ENCODE measurements around the gene NAGK. TPM values are rescaled to one million over a fixed set of nuclear protein-coding genes. Genes with fewer than 3 reads are reported as not detected.
A peak's percentile ranks its signal among the peaks of the same experiment; 100 is the strongest.

NAGK gene
- total and polyA plus RNA-seq, 7 donors: 36.3 to 93.1 (median 72.8) TPM

DNA sequence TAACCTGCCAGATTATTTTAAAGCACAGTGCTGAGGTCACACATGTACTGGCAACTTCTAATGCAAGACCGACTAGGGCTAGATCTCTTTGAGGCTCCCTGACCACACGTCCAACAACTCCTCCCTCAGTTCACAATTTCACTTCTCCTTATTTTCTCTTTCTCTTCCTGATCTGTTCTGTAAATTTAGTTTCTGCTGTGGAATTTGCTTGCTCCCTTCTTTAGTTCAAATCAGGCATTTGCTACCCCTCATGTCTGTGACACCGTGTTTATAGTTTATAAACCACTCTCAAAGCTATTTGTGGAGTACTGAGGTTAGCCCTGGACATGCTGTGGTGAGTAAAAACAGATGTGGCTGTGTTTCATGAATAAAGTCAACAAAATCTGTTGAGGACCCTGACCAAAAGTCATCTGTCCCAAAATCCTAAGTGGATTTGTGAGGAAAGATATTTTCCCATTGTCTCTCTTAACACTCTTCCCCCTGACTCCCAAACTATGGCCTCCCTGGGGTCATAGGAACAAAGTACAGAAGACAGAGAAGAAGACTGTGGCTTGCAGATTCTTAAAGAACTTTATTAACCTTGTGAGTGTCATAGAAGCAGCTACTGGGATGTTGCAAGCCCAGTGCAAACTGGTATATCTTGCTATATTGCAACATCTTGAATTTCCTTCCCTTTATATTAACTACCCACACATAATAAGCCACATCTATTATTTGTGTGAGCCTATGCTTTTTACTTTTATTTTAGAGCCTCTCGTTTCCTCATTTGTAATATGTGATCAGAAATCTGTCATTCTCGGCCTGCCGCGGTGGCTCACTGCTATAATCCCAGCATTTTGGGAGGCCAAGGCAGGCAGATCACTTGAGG lies 3.5 kb upstream of the NAGK start:
- intact Hi-C loops (cut with DNase I): loop anchor here (5.0 kb wide), 1 partner anchor 88 kb away; the partner anchor contains the start of gene ANKRD53

DNA sequence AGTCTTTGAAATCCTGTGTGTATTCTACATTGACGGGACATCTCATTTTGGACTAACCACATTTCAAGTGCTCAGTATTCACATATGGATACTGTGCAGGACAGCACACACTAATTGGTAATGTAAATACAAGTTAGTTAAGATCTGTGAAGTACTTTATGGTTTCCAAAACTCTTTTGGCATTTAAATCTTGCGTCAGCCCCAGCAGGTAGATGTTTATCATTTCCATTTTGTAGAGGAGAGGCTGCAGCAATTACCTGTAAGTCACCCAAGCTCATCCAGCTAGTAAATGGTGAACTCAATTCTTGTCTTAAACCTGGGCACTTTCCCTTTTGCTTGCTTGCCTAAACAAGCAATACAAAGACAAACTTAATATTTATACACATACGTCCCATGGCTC lies 1.6 kb upstream of the NAGK start:
- intact Hi-C loops (cut with DNase I): loop anchor here (5.0 kb wide), 1 partner anchor 90 kb away; the partner anchor contains the start of gene ANKRD53
- H3K36me3 ChIP-seq: peaks cover 0 to 6% (median 0%) of the 10 kb centered on the region in 4 donors
- WGBS, 2 donors: 84 to 93% methylated on average over 3 of the region's 3 CpGs
- no peaks in the 10 kb centered on the region for H3K27me3 ChIP-seq
- peak overlapping the region in 2 of 4 donors; percentile 94 for H3K27ac ChIP-seq
- peaks cover 0 to 37% (median 33%) of the 10 kb centered on the region in 4 donors for H3K4me1 ChIP-seq
- peak; percentile 2 for DNase-seq
- no peaks in the 10 kb centered on the region for H3K9me3 ChIP-seq
- no peak overlapping the region for H3K4me3 ChIP-seq
- TF ChIP-seq EP300 (IDR thresholded peaks at IDR 0.05): no peak
- no peak for TF ChIP-seq POLR2AphosphoS5 (IDR thresholded peaks at IDR 0.05)
- no peak for TF ChIP-seq POLR2A (IDR thresholded peaks at IDR 0.05)
- TF ChIP-seq, protein P1, sequence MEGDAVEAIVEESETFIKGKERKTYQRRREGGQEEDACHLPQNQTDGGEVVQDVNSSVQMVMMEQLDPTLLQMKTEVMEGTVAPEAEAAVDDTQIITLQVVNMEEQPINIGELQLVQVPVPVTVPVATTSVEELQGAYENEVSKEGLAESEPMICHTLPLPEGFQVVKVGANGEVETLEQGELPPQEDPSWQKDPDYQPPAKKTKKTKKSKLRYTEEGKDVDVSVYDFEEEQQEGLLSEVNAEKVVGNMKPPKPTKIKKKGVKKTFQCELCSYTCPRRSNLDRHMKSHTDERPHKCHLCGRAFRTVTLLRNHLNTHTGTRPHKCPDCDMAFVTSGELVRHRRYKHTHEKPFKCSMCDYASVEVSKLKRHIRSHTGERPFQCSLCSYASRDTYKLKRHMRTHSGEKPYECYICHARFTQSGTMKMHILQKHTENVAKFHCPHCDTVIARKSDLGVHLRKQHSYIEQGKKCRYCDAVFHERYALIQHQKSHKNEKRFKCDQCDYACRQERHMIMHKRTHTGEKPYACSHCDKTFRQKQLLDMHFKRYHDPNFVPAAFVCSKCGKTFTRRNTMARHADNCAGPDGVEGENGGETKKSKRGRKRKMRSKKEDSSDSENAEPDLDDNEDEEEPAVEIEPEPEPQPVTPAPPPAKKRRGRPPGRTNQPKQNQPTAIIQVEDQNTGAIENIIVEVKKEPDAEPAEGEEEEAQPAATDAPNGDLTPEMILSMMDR (IDR thresholded peaks at IDR 0.05): no peak

More for the DNA sequence above, 3.5 kb upstream of the NAGK start:
- peak overlapping the region; percentile 43 to 57 (median 48) for H3K27ac ChIP-seq
- H3K36me3 ChIP-seq: no peaks in the 10 kb centered on the region
- H3K27me3 ChIP-seq: no peaks in the 10 kb centered on the region
- H3K4me1 ChIP-seq: peaks cover 0 to 19% (median 16%) of the 10 kb centered on the region in 4 donors
- H3K4me3 ChIP-seq: no peak overlapping the region
- H3K9me3 ChIP-seq: no peaks in the 10 kb centered on the region
- 53 to 76% methylated on average over 7 of the region's 7 CpGs for WGBS, 2 donors
- no peak for DNase-seq
- TF ChIP-seq POLR2A (IDR thresholded peaks at IDR 0.05) (no peak), EP300 (IDR thresholded peaks at IDR 0.05) (no peak), POLR2AphosphoS5 (IDR thresholded peaks at IDR 0.05) (no peak)
- TF ChIP-seq, protein P1 (IDR thresholded peaks at IDR 0.05): no peak

DNA sequence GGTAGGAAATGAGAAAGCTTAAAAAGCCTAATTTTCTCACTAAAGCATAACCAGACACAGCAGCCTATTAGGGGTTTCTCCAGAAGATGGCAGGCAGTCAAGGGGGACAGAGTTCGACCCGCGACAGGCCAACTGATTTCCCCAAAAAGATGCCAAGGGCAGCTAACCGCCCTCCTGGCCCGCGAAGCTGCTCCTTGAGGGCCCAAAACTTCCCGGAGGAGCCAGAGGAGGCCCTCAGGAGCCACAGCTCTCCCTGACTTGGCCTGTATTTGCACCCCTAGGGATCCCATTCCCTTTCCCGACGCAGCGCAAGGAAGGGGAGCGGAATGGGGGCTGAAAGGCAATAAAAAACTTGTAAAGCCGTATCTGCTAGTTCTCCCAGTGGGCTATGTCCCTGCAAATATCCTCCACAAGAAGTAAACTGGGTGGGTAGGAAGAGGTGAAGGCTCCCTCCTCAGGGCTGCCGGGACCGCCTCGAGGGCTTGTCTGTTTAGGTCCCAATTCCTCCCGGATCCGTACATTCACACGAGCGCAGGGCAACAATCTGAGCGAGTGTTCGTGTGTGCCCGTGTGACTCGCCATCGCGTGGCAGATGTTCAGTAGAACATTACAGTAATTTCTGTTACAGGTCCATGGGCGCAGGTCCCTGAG lies 756 bp upstream of the NAGK start:
- Histone ChIP-seq H3K4me3 (peak overlapping the region; percentile 79 to 89 (median 80)), H3K27ac (peak overlapping the region; percentile 92 to 96 (median 94)), H3K27me3 (no peaks in the 10 kb centered on the region), H3K9me3 (no peaks in the 10 kb centered on the region), H3K4me1 (peaks cover 0 to 38% (median 34%) of the 10 kb centered on the region in 4 donors), H3K36me3 (peaks cover 0 to 14% (median under 1%) of the 10 kb centered on the region in 4 donors)
- DNase-seq: peak; percentile 58
- WGBS, 2 donors: 6 to 7% methylated on average over 26 of the region's 26 CpGs
- intact Hi-C loops (cut with DNase I): loop anchor here (2.0 to 5.0 kb wide), 3 partner anchors 63 to 90 kb away; partner anchors contain the start of genes ANKRD53, MCEE, MPHOSPH10 and TEX261
- no peak for TF ChIP-seq EP300 (IDR thresholded peaks at IDR 0.05)
- no peak for TF ChIP-seq POLR2A (IDR thresholded peaks at IDR 0.05)
- TF ChIP-seq, protein P1 (IDR thresholded peaks at IDR 0.05): no peak
- TF ChIP-seq POLR2AphosphoS5 (IDR thresholded peaks at IDR 0.05): no peak

DNA sequence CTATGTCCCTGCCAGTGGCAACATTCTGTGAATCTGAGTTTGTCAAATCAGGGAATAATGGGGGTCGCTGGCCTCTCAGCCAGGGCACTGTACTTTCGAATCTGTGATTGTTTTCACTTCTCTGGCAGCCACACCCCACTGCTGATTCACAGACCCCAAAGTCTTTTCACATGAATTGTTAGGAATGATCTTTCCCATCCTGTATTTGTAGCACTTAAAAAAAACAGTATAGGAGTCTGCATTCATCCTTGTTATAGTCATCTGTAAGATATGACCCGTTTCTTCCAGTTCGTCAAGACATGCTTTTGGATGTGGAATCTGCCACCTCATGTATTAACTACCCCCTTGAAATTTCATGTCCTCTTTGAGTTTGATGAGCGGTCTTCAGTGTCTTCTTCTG lies 928 bp downstream of the NAGK start:
- peaks cover 0 to 38% (median 34%) of the 10 kb centered on the region in 4 donors for H3K4me1 ChIP-seq
- peak overlapping the region; percentile 92 to 96 (median 94) for H3K27ac ChIP-seq
- intact Hi-C loops (cut with DNase I): loop anchor here (2.0 to 5.0 kb wide), 3 partner anchors 61 to 92 kb away; partner anchors contain the start of genes ANKRD53, MCEE, MPHOSPH10 and TEX261
- TF ChIP-seq POLR2A (IDR thresholded peaks at IDR 0.05): no peak
- no peak for TF ChIP-seq EP300 (IDR thresholded peaks at IDR 0.05)
- TF ChIP-seq, protein P1 (IDR thresholded peaks at IDR 0.05): no peak
- TF ChIP-seq POLR2AphosphoS5 (IDR thresholded peaks at IDR 0.05): no peak
- peak; percentile 43 for DNase-seq
- no peaks in the 10 kb centered on the region for H3K27me3 ChIP-seq
- H3K9me3 ChIP-seq: no peaks in the 10 kb centered on the region
- H3K36me3 ChIP-seq: peaks cover 0 to 31% (median 14%) of the 10 kb centered on the region in 4 donors
- H3K4me3 ChIP-seq: peak overlapping the region; percentile 79 to 89 (median 80)
- WGBS, 2 donors: 42 to 60% methylated on average over 5 of the region's 5 CpGs

All from sigmoid colon (tissue), 7 donors.